GM12891 (cell line): Measurements from ENCODE around the gene CLTB.

Experiments
- PAX5 ChIP-seq: IDR thresholded peaks from 2 replicates; pipeline ENCODE4 v1.6.1; 2011; ENCODE audit warnings: low read length, moderate library complexity, mild to moderate bottlenecking; ENCODE audit not compliant: insufficient read depth, severe bottlenecking
- POLR2A ChIP-seq: IDR thresholded peaks from 2 replicates; pipeline ENCODE4 v1.6.1; 2011; ENCODE audit warnings: low read depth, low read length, control low read depth
- POLR2AphosphoS5 ChIP-seq: IDR thresholded peaks from 2 replicates; pipeline ENCODE4 v1.6.1; 2011; ENCODE audit warnings: low read depth, low read length, control low read depth
- SPI1 ChIP-seq: IDR thresholded peaks from 2 replicates; pipeline ENCODE4 v1.6.1; 2011; ENCODE audit warnings: low read depth, low read length, control low read depth
- TAF1 ChIP-seq: IDR thresholded peaks from 2 replicates; pipeline ENCODE4 v1.6.1; 2011; ENCODE audit warnings: low read depth, low read length, control low read depth

DNA sequence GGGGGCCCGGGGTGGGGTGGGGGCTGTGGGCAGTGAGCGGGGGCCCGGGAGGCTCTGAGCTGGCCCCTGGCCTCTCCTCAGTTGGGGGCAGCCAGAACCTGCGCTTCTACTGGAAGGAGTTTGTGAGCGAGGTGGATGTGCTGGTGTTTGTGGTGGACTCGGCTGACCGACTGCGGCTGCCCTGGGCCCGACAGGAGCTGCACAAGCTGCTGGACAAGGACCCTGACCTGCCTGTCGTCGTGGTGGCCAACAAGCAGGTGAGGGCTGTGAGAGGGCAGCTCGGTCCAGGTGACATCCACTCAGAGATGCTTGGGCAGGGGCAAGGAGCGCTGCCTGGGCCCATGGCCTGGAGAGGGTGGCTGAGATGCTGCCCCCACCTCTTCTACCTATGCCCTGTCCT lies 47.6 kb downstream of the CLTB start:
- no peak for TF ChIP-seq POLR2A
- no peak for TF ChIP-seq POLR2AphosphoS5
- no peak for TF ChIP-seq TAF1
- no peak for TF ChIP-seq SPI1
- no peak for TF ChIP-seq PAX5
